GM18858 (cell line): Measurements from ENCODE around the gene CARD10.

Source experiments
- ATAC-seq: cut with Tn5 transposase; IDR thresholded peaks from one replicate; pipeline ENCODE4 v1.9.1; 2021; ENCODE audit not compliant: unreplicated experiment

CARD10 gene

GRCh38 chr22:37488337-37489135, 30.7 kb downstream of the CARD10 start:
- no peak for ATAC-seq

GRCh38 chr22:37487571-37487970, 31.6 kb downstream of the CARD10 start:
- ATAC-seq, result no peak

- ATAC-seq, result no peak
Observed at GRCh38 chr22:37487129-37487528, 32.1 kb downstream of the CARD10 start.

GRCh38 chr22:37486224-37486845, 32.9 kb downstream of the CARD10 start, which contains the start of gene MFNG:
MFNG (minus strand) TSS chr22:37486384; CDS start chr22:37486177, 207 bp downstream.
- ATAC-seq, result no peak

- ATAC-seq, result no peak
Observed at GRCh38 chr22:37485395-37486223, 33.6 kb downstream of the CARD10 start.

- no peak for ATAC-seq
Observed at GRCh38 chr22:37484480-37485394, 34.5 kb downstream of the CARD10 start.

GRCh38 chr22:37483050-37483449, 36.2 kb downstream of the CARD10 start:
- ATAC-seq, result no peak

GRCh38 chr22:37482244-37482643, 37.0 kb downstream of the CARD10 start:
- ATAC-seq, result no peak

GRCh38 chr22:37481347-37481907, 37.8 kb downstream of the CARD10 start:
- no peak for ATAC-seq

GRCh38 chr22:37480387-37481346, 38.5 kb downstream of the CARD10 start:
- ATAC-seq, result no peak

GRCh38 chr22:37479196-37479595, 40.0 kb downstream of the CARD10 start:
- ATAC-seq, result no peak

- ATAC-seq, result no peak
Observed at GRCh38 chr22:37476389-37477329, 42.6 kb downstream of the CARD10 start.

- no peak for ATAC-seq
Observed at GRCh38 chr22:37474447-37475090, 44.6 kb downstream of the CARD10 start.

GRCh38 chr22:37473437-37473946, 45.7 kb downstream of the CARD10 start:
- no peak for ATAC-seq

- ATAC-seq, result no peak
Observed at GRCh38 chr22:37472418-37473006, 46.7 kb downstream of the CARD10 start.

- no peak for ATAC-seq
Observed at GRCh38 chr22:37471727-37472417, 47.3 kb downstream of the CARD10 start.
